ENCODE data around the gene HYOU1.
A peak's percentile ranks its signal among the peaks of the same experiment; 100 is the strongest.

The HYOU1 gene

DNA sequence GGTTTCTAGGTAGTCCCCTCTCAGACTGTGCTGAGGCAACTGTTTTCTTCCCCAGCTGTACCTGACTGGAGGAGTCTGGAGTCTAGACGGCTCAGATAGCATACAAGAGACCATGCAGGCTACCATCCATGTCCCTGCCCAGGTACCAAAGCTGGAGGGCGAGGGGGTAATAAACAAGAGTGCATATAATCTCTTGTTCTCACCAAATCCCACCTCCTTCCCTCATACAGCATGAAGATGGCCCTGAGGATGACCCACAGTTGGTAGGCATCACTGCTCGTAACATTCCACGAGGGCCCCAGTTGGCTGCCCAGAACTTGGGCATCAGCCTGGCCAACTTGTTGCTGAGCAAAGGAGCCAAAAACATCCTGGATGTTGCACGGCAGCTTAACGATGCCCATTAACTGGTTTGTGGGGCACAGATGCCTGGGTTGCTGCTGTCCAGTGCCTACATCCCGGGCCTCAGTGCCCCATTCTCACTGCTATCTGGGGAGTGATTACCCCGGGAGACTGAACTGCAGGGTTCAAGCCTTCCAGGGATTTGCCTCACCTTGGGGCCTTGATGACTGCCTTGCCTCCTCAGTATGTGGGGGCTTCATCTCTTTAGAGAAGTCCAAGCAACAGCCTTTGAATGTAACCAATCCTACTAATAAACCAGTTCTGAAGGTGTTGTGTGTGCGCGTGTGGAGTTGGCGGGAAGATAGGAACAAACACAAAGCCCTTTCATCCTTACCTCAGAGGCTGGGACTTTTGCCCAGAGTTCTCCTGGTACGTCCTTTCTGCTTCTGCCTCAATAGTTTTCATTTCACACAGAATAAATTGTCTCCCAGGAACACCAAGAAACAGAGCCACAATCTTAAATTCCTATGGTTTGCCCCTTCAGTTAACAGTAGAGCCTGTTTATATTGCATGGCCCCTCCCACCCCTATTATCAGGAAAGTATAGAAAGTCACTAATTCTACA is 36.2 kb upstream of the HYOU1 start:
- Histone ChIP-seq H3K4me3 (ENCODE audit: low read depth in 1 of 2, low read length in 1 of 2) (peak overlapping the region; percentile 71 to 94), H3K9me3 (no peaks in the 10 kb centered on the region), H3K4me1 (ENCODE audit: control insufficient read depth in 1 of 2, insufficient read depth in 1 of 2, low read depth in 1 of 2, low read length in 1 of 2) (peaks cover 59 to 61% of the 10 kb centered on the region in 2 experiments), H3K36me3 (no peaks in the 10 kb centered on the region), H3K27ac (peak overlapping the region; percentile 82), H3K27me3 (no peaks in the 10 kb centered on the region)
- TF ChIP-seq, protein P1, sequence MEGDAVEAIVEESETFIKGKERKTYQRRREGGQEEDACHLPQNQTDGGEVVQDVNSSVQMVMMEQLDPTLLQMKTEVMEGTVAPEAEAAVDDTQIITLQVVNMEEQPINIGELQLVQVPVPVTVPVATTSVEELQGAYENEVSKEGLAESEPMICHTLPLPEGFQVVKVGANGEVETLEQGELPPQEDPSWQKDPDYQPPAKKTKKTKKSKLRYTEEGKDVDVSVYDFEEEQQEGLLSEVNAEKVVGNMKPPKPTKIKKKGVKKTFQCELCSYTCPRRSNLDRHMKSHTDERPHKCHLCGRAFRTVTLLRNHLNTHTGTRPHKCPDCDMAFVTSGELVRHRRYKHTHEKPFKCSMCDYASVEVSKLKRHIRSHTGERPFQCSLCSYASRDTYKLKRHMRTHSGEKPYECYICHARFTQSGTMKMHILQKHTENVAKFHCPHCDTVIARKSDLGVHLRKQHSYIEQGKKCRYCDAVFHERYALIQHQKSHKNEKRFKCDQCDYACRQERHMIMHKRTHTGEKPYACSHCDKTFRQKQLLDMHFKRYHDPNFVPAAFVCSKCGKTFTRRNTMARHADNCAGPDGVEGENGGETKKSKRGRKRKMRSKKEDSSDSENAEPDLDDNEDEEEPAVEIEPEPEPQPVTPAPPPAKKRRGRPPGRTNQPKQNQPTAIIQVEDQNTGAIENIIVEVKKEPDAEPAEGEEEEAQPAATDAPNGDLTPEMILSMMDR (IDR thresholded peaks at IDR 0.05) = no peak

DNA sequence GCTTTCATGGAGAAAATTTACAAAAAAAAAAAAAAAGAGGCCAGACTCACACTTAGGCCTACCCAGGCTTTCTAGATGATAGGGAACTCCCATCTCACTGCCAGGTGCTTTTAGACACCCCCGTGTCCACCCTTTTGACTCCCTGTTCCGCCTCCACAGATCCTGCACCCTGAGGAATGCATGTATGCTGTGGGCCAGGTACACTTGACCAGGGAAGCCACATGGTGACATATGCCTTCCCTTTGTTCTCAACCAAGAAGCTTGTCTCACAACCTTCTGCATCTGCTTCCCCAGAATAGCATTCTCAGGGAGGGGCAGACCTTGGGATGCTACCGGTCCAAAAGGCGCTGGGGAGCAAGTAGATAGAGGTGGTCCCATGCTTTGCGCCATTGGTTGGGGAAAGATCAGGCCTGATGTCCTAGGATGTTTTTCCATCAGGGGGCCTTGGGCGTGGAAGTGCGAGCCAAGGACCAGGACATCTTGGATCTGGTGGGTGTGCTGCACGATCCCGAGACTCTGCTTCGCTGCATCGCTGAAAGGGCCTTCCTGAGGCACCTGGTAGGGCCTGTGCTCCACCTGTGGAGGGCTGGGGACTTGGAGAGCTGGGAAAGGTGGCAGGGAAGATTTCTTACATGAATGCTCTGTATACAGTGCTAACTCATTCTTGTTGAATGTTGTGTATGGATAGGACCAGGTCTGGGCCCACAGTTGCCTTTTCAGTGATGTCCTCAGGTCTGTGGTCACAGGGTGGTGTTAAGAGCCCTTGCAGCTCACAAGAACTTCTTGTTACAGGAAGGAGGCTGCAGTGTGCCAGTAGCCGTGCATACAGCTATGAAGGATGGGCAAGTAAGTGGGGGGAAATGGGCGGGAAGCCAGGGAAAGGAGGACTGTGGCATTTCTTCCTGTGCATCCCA is 35.2 kb upstream of the HYOU1 start:
- Histone ChIP-seq H3K27ac (peak overlapping the region; percentile 70), H3K4me1 (ENCODE audit: control insufficient read depth in 1 of 2, insufficient read depth in 1 of 2, low read depth in 1 of 2, low read length in 1 of 2) (peaks cover 67 to 69% of the 10 kb centered on the region in 2 experiments), H3K4me3 (ENCODE audit: low read depth in 1 of 2, low read length in 1 of 2) (no peak overlapping the region), H3K36me3 (no peaks in the 10 kb centered on the region), H3K9me3 (no peaks in the 10 kb centered on the region), H3K27me3 (no peaks in the 10 kb centered on the region)
- TF ChIP-seq, protein P1 (IDR thresholded peaks at IDR 0.05) = no peak

GRCh38 chr11:119091178-119091577 is 34.2 kb upstream of the HYOU1 start:
- H3K9me3 ChIP-seq = no peaks in the 10 kb centered on the region
- TF ChIP-seq, protein P1 (IDR thresholded peaks at IDR 0.05) = no peak
- H3K27me3 ChIP-seq = no peaks in the 10 kb centered on the region
- peak overlapping the region in 1 of 2 experiments; percentile 20 for H3K4me3 ChIP-seq (ENCODE audit: low read depth in 1 of 2, low read length in 1 of 2)
- peak overlapping the region; percentile 70 for H3K27ac ChIP-seq
- H3K36me3 ChIP-seq = no peaks in the 10 kb centered on the region
- H3K4me1 ChIP-seq (ENCODE audit: control insufficient read depth in 1 of 2, insufficient read depth in 1 of 2, low read depth in 1 of 2, low read length in 1 of 2) = peaks cover 68 to 70% of the 10 kb centered on the region in 2 experiments

DNA sequence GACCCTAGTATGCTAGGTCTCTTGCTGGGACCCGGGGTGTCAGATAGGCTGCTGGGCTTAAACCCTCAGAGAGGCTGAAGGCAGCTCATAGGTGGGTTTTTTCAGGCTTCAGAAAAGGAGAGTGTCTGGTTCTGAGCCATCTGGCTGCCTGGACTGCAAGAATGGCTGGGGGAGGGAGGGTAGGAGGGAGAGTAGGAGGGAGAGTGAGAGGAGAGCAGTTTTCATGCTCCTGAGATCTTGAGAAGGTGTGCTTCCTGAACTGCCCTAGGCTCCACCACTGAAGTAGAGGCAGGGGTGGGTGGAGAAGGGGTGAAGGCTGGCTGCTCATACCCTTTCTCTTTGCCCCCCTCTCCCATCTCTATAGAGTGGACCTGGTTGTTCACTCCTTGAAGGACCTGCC is 32.3 kb upstream of the HYOU1 start:
- H3K4me3 ChIP-seq (ENCODE audit: low read depth in 1 of 2, low read length in 1 of 2) = no peak overlapping the region
- H3K27ac ChIP-seq = peak overlapping the region; percentile 70
- H3K36me3 ChIP-seq = no peaks in the 10 kb centered on the region
- no peaks in the 10 kb centered on the region for H3K27me3 ChIP-seq
- H3K9me3 ChIP-seq = no peaks in the 10 kb centered on the region
- H3K4me1 ChIP-seq (ENCODE audit: control insufficient read depth in 1 of 2, insufficient read depth in 1 of 2, low read depth in 1 of 2, low read length in 1 of 2) = peaks cover 73 to 75% of the 10 kb centered on the region in 2 experiments
- TF ChIP-seq, protein P1 (IDR thresholded peaks at IDR 0.05) = no peak

DNA sequence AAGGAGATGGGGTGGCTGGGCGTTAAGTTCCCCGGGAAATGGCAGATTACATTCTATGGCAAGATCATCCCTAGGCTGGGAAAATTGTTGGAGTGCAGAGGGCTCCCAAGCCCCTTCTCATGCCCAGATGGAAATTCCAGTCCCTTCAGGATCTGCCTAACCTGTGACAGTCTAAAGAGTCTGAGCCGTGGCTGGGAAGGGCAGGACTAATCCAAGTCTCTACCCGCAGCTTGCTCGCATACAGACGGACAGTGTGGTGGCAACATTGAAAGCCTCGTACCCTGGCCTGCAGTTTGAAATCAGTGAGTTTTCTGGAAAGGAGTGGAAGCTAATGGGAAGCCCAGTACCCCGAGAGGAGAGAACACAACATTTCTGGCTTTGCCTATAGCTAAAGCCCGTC is 31.4 kb upstream of the HYOU1 start:
- H3K27ac ChIP-seq = no peak overlapping the region
- TF ChIP-seq, protein P1 (IDR thresholded peaks at IDR 0.05) = no peak

More for the DNA sequence above, 31.4 kb upstream of the HYOU1 start:
- Histone ChIP-seq H3K27me3 (no peaks in the 10 kb centered on the region), H3K4me1 (ENCODE audit: control insufficient read depth in 1 of 2, insufficient read depth in 1 of 2, low read depth in 1 of 2, low read length in 1 of 2) (peaks cover 65 to 68% of the 10 kb centered on the region in 2 experiments), H3K4me3 (ENCODE audit: low read depth in 1 of 2, low read length in 1 of 2) (no peak overlapping the region), H3K36me3 (no peaks in the 10 kb centered on the region), H3K9me3 (no peaks in the 10 kb centered on the region)
